K562 (cell line): Measurements from ENCODE around the gene KLHDC7A. TPM values are rescaled to one million over a fixed set of nuclear protein-coding genes. Genes with fewer than 3 reads are reported as not detected.

Experiments
- ARID3B ChIP-seq: fragments of 250-450 bp; sonication (Bioruptor Pico); IDR thresholded peaks from 2 replicates; pipeline ENCODE4 v1.4.0; 2020; ENCODE audit warnings: borderline replicate concordance
- ATF7 ChIP-seq: fragments of 450-650 bp; IDR thresholded peaks from 2 replicates; pipeline ENCODE4 v1.7.1; 2014; ENCODE audit warnings: mild to moderate bottlenecking, moderate library complexity
- CCNT2 ChIP-seq: IDR thresholded peaks from 2 replicates; pipeline ENCODE4 v1.6.1; 2011; ENCODE audit warnings: borderline replicate concordance, low read depth, mild to moderate bottlenecking, moderate library complexity, mixed read lengths, low read length; ENCODE audit not compliant: insufficient read length; ENCODE audit errors: extremely low read depth
- CEBPG ChIP-seq, 3 experiments: fragments of 200-800 bp in 1 of 3; sonication (Bioruptor generic) in 1 of 3; sonication (generic) in 1 of 3; formaldehyde crosslinking in 1 of 3; IDR thresholded peaks in 2 of 3; conservative IDR thresholded peaks in 1 of 3; 2 replicates each; pipeline versions ENCODE4 v1.6.1 to v1.8.0; 2016 to 2022; ENCODE audit warnings: missing compliant biosample characterization in 2 of 3, missing genetic modification characterization in 2 of 3, mild to moderate bottlenecking in 1 of 3, missing genetic modification reagents in 1 of 3
- DIDO1 ChIP-seq: fragments of 450-650 bp; IDR thresholded peaks from 2 replicates; pipeline ENCODE4 v1.6.1; 2016; ENCODE audit warnings: low read depth, missing biosample characterization, missing genetic modification characterization
- GATAD2B ChIP-seq: fragments of 450-650 bp; IDR thresholded peaks from 2 replicates; pipeline ENCODE4 v1.6.1; 2017; ENCODE audit warnings: mild to moderate bottlenecking, borderline replicate concordance
- JUN ChIP-seq, 2 experiments: sonication (generic) in 1 of 2; formaldehyde crosslinking in 1 of 2; IDR thresholded peaks; 2 replicates each; pipeline versions ENCODE4 v1.6.1 to v1.8.0; 2012 to 2022; ENCODE audit warnings: borderline replicate concordance in 2 of 2, mild to moderate bottlenecking in 2 of 2, improper control_type of control experiment in 1 of 2, low read depth in 1 of 2, low read length in 1 of 2, missing genetic modification reagents in 1 of 2
- KLF16 ChIP-seq: IDR thresholded peaks from 2 replicates; pipeline ENCODE4 v1.6.1; 2016; ENCODE audit warnings: antibody characterized with exemption
- NELFE ChIP-seq: IDR thresholded peaks from 2 replicates; pipeline ENCODE4 v1.6.1; 2011; ENCODE audit warnings: mild to moderate bottlenecking; ENCODE audit not compliant: insufficient read depth, insufficient read length
- NFXL1 ChIP-seq: fragments of 450-650 bp; formaldehyde crosslinking; IDR thresholded peaks from 2 replicates; pipeline ENCODE4 v1.4.0; 2021; ENCODE audit warnings: mild to moderate bottlenecking
- NFYB ChIP-seq: IDR thresholded peaks from 2 replicates; pipeline ENCODE4 v1.6.1; 2011; ENCODE audit warnings: mild to moderate bottlenecking, moderate library complexity; ENCODE audit not compliant: insufficient read length; ENCODE audit errors: extremely low read depth
- POLR2B ChIP-seq: fragments of 450-650 bp; IDR thresholded peaks from 2 replicates; pipeline ENCODE4 v1.6.1; 2018; ENCODE audit warnings: low read depth; ENCODE audit not compliant: partially characterized antibody
- SMARCE1 ChIP-seq: fragments of 450-650 bp; IDR thresholded peaks from 2 replicates; pipeline ENCODE4 v1.7.1; 2016; ENCODE audit warnings: mild to moderate bottlenecking
- SREBF2 ChIP-seq: sonication (generic); formaldehyde crosslinking; IDR thresholded peaks from 2 replicates; pipeline ENCODE4 v1.4.0; 2020; ENCODE audit warnings: mild to moderate bottlenecking, missing genetic modification reagents
- ZBTB17 ChIP-seq: fragments of 450-650 bp; formaldehyde crosslinking; IDR thresholded peaks from 2 replicates; pipeline ENCODE4 v1.4.0; 2020; ENCODE audit warnings: mild to moderate bottlenecking
- ZNF280B ChIP-seq: fragments of 250-450 bp; sonication (Bioruptor Pico); IDR thresholded peaks from 2 replicates; pipeline ENCODE4 v1.5.1; 2021; ENCODE audit warnings: mild to moderate bottlenecking
- polyA plus RNA-seq, 8 experiments: library from polyadenylated mRNA; depleted of rRNA in 4 of 8; stranded (reverse) in 5 of 8; unstranded in 3 of 8; fragments of >200 nt; fragmentation: Nextera tagmentation in 2 of 8; fragmentation: Illumina TruSeq in 1 of 8; extraction: Ambion mirVana in 2 of 8; extraction: Trizol in 1 of 8; gene quantifications; 2 replicates each; pipeline versions ENCODE4 v1.2.1 to v1.2.3, GENCODE V29; 2011 to 2014; ENCODE audit warnings: inconsistent platforms in 1 of 8, missing spikeins in 1 of 8
- total RNA-seq, 7 experiments: library from RNA; depleted of rRNA in 6 of 7; stranded (reverse); fragments of >200 nt in 6 of 7; fragmentation: Illumina TruSeq in 2 of 7; extraction: Trizol in 2 of 7; gene quantifications; 2 replicates each; pipeline versions ENCODE4 v1.2.1 to v1.2.3, GENCODE V29; 2011 to 2021; ENCODE audit warnings: low replicate concordance in 1 of 7
- TF ChIP-seq, protein P1 (sequence below): fragments of 250-450 bp; sonication (Bioruptor Pico); IDR thresholded peaks from 2 replicates; pipeline ENCODE4 v1.5.0; 2021; ENCODE audit warnings: mild to moderate bottlenecking, borderline replicate concordance
- TF ChIP-seq, protein P2 (sequence below): fragments of 450-650 bp; conservative IDR thresholded peaks from 2 replicates; pipeline ENCODE4 v1.6.1; 2016; ENCODE audit warnings: missing genetic modification characterization, low read depth, mild to moderate bottlenecking, control low read depth, missing compliant biosample characterization
- TF ChIP-seq, protein P3 (sequence below): fragments of 450-650 bp; IDR thresholded peaks from 2 replicates; pipeline ENCODE4 v1.6.1; 2016; ENCODE audit warnings: missing biosample characterization, missing genetic modification characterization

The KLHDC7A gene
- total and polyA plus RNA-seq, 9 of the 15 experiments (the other 6 are each of a cell fraction or from before 2014, with no cell fraction given): 0.01 to 0.02 (median 0.01) TPM; not detected in 6

DNA sequence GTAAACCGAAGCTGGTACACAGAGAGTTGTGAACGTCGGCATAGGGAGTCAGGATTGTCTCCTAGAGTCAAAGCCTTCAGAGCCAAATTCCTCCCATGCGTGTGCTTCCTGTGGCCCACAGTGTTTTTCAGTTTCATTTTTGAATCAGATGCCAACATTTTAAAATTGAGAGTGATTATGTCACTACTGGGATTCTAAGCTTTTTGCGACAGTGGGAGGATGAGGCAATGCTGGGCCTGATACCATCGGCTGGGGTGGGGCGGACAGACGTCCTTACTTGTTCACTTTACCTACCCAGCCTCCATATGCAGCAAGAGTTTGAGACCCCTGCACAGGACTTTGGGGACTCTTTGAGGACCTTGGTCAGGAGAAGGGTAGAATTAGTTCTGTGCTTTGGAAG is 1.3 kb upstream of the KLHDC7A start (continued):
- TF ChIP-seq, protein P1, sequence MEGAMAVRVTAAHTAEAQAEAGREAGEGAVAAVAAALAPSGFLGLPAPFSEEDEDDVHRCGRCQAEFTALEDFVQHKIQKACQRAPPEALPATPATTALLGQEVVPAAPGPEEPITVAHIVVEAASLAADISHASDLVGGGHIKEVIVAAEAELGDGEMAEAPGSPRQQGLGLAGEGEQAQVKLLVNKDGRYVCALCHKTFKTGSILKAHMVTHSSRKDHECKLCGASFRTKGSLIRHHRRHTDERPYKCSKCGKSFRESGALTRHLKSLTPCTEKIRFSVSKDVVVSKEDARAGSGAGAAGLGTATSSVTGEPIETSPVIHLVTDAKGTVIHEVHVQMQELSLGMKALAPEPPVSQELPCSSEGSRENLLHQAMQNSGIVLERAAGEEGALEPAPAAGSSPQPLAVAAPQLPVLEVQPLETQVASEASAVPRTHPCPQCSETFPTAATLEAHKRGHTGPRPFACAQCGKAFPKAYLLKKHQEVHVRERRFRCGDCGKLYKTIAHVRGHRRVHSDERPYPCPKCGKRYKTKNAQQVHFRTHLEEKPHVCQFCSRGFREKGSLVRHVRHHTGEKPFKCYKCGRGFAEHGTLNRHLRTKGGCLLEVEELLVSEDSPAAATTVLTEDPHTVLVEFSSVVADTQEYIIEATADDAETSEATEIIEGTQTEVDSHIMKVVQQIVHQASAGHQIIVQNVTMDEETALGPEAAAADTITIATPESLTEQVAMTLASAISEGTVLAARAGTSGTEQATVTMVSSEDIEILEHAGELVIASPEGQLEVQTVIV (CRISPR knock-in tag): peak; percentile 58; the same call in 1 of the 2 replicates
- no peak for TF ChIP-seq ZNF280B
- no peak for TF ChIP-seq NFYB
- TF ChIP-seq GATAD2B: no peak
- TF ChIP-seq, protein P2, sequence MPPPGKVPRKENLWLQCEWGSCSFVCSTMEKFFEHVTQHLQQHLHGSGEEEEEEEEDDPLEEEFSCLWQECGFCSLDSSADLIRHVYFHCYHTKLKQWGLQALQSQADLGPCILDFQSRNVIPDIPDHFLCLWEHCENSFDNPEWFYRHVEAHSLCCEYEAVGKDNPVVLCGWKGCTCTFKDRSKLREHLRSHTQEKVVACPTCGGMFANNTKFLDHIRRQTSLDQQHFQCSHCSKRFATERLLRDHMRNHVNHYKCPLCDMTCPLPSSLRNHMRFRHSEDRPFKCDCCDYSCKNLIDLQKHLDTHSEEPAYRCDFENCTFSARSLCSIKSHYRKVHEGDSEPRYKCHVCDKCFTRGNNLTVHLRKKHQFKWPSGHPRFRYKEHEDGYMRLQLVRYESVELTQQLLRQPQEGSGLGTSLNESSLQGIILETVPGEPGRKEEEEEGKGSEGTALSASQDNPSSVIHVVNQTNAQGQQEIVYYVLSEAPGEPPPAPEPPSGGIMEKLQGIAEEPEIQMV (tag): no peak
- TF ChIP-seq KLF16: no peak
- TF ChIP-seq JUN (IDR thresholded peaks at IDR 0.05; ENCODE audit: borderline replicate concordance, low read depth, low read length): no peak
- no peak for TF ChIP-seq JUN (CRISPR knock-in tag; IDR thresholded peaks at IDR 0.05; ENCODE audit: borderline replicate concordance)
- TF ChIP-seq ZBTB17 (CRISPR knock-in tag): no peak
- no peak for TF ChIP-seq SREBF2
- TF ChIP-seq, protein P3, sequence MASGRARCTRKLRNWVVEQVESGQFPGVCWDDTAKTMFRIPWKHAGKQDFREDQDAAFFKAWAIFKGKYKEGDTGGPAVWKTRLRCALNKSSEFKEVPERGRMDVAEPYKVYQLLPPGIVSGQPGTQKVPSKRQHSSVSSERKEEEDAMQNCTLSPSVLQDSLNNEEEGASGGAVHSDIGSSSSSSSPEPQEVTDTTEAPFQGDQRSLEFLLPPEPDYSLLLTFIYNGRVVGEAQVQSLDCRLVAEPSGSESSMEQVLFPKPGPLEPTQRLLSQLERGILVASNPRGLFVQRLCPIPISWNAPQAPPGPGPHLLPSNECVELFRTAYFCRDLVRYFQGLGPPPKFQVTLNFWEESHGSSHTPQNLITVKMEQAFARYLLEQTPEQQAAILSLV (tag): no peak
- TF ChIP-seq NFXL1: no peak
- no peak for TF ChIP-seq SMARCE1
- peak; percentile 51; the same call in 1 of the 2 replicates for TF ChIP-seq ATF7
- TF ChIP-seq ARID3B (CRISPR knock-in tag): no peak
- TF ChIP-seq CEBPG (CRISPR knock-in tag; IDR thresholded peaks at IDR 0.05): no peak
- TF ChIP-seq CEBPG (tag; conservative IDR thresholded peaks at IDR 0.05 in 1 of 2, IDR thresholded peaks at IDR 0.05 in 1 of 2): peak; percentile 69 to 92
- TF ChIP-seq DIDO1 (tag): 0 out of 2 replicates have a peak, but pooled peaks have one; percentile 44
- no peak for TF ChIP-seq POLR2B
- TF ChIP-seq NELFE: no peak
- no peak for TF ChIP-seq CCNT2
